Mesendoderm (in vitro differentiated cells): ENCODE results near the gene KLHL17.

Experiments
- DNase-seq: peaks from one replicate; pipeline ENCODE4 v3.0.0; 2013
- H2AK5ac ChIP-seq: 2 replicates; pipeline ENCODE4 v1.6.1; 2013; ENCODE audit warnings: low read length, inconsistent platforms
- H2BK120ac ChIP-seq: 2 replicates; pipeline ENCODE4 v1.6.1; 2013; ENCODE audit warnings: low read depth, mild to moderate bottlenecking, low read length, moderate library complexity, mixed read lengths
- H2BK15ac ChIP-seq: replicated peaks from 2 replicates; pipeline ENCODE4 v1.6.1; 2013; ENCODE audit warnings: low read depth, mild to moderate bottlenecking, moderate library complexity
- H2BK5ac ChIP-seq: 2 replicates; pipeline ENCODE4 v1.6.1; 2013; ENCODE audit warnings: low read length, inconsistent platforms
- H3K18ac ChIP-seq: 2 replicates; pipeline ENCODE4 v1.6.1; 2013; ENCODE audit warnings: mild to moderate bottlenecking, low read length, mixed read lengths
- H3K23ac ChIP-seq: one replicate; pipeline ENCODE4 v1.6.1; 2013; ENCODE audit warnings: low read length
- H3K27ac ChIP-seq: 2 replicates; pipeline ENCODE4 v1.5.1; 2013; ENCODE audit warnings: low read depth, mild to moderate bottlenecking, inconsistent platforms, low read length, moderate library complexity
- H3K27me3 ChIP-seq: 2 replicates; pipeline ENCODE4 v1.6.1; 2013; ENCODE audit warnings: low read length, control low read depth, mild to moderate bottlenecking, inconsistent platforms; ENCODE audit not compliant: insufficient read depth, poor library complexity
- H3K36me3 ChIP-seq: 2 replicates; pipeline ENCODE4 v1.6.1; 2013; ENCODE audit warnings: low read length, inconsistent platforms; ENCODE audit not compliant: control insufficient read depth, insufficient read depth
- H3K4ac ChIP-seq: one replicate; pipeline ENCODE4 v1.6.1; 2013; ENCODE audit warnings: low read depth, mild to moderate bottlenecking, low read length, moderate library complexity
- H3K4me1 ChIP-seq: 2 replicates; pipeline ENCODE4 v1.6.1; 2013; ENCODE audit warnings: low read depth, low read length, inconsistent platforms; ENCODE audit not compliant: control insufficient read depth
- H3K4me2 ChIP-seq: 2 replicates; pipeline ENCODE4 v1.6.1; 2013; ENCODE audit warnings: low read length
- H3K4me3 ChIP-seq: 2 replicates; pipeline ENCODE4 v1.5.1; 2013; ENCODE audit warnings: mild to moderate bottlenecking, low read length
- H3K56ac ChIP-seq: one replicate; pipeline ENCODE4 v1.6.1; 2013; ENCODE audit warnings: low read length
- H3K79me1 ChIP-seq: 2 replicates; pipeline ENCODE4 v1.6.1; 2013; ENCODE audit warnings: low read length, inconsistent platforms
- H3K79me2 ChIP-seq: 2 replicates; pipeline ENCODE4 v1.6.1; 2013; ENCODE audit warnings: mild to moderate bottlenecking, low read length; ENCODE audit not compliant: control insufficient read depth, insufficient read depth
- H3K9ac ChIP-seq: 2 replicates; pipeline ENCODE4 v1.6.1; 2013; ENCODE audit warnings: low read length, inconsistent platforms
- H4K5ac ChIP-seq: one replicate; pipeline ENCODE4 v1.6.1; 2013; ENCODE audit warnings: low read length
- H4K8ac ChIP-seq: one replicate; pipeline ENCODE4 v1.6.1; 2013; ENCODE audit warnings: low read depth, mild to moderate bottlenecking, control low read depth, low read length, moderate library complexity
- WGBS: extraction: QIAGEN DNeasy Blood & Tissue Kit; methylation state at CpG from one replicate; pipeline ENCODE4 v1.1.7; 2013; ENCODE audit warnings: low lambda C conversion rate, missing lambda C conversion rate; ENCODE audit not compliant: insufficient coverage; ENCODE audit errors: extremely low coverage; 5-methylcytosine and 5-hydroxymethylcytosine counted together

KLHL17 gene

DNA sequence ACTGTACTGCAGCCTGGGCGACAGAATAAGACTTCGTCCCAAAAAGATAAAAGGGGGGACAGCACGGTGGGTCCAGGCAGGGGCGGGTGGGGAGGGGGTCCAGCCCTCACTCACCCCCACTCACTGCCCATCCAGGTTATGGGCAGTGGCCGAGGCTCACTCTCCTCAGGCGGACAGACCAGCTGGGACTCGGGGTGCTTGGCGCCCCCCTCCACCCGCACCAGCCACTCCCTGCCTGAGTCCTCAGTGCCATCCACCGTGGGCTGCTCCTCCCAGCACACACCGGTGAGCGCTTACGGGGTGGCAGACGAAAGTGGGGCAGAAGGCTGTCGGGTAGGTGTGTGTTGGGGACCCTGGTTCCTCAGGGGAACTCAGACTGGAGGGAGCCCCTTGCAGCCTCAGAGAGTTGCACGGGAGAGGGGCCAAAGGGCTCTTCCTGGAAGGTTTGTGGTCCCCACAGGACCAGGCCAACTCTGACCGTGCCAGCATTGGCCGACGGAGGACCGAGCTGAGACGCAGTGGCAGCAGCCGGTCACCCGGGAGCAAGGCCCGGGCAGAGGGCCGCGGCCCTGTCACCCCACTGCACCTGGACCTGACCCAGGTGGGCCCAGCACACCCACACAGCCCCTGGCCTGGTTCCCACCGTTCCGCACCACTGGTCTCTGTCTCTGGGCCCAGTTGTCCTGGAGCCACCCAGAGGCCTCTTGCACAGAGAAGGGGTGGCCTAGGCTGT lies 12.5 kb downstream of the KLHL17 start:
- H3K36me3 ChIP-seq, result no peaks in the 10 kb centered on the region
- no peak overlapping the region for H3K23ac ChIP-seq
- no peak overlapping the region for H2BK15ac ChIP-seq
- H3K4me1 ChIP-seq, result no peaks in the 10 kb centered on the region
- no peak overlapping the region for H3K4me2 ChIP-seq
- H3K4ac ChIP-seq, result no peak overlapping the region
- no peak overlapping the region for H2AK5ac ChIP-seq
- no peak overlapping the region for H2BK5ac ChIP-seq
- WGBS, result no CpG with 5 or more reads among the region's 28 CpGs
- H3K79me1 ChIP-seq, result no peaks in the 10 kb centered on the region
- no peaks in the 10 kb centered on the region for H3K79me2 ChIP-seq
- no peak overlapping the region for H3K56ac ChIP-seq
- H3K4me3 ChIP-seq, result no peak overlapping the region
- no peak overlapping the region for H4K5ac ChIP-seq
- H3K27ac ChIP-seq, result no peak overlapping the region
- DNase-seq, result no peak
- H3K18ac ChIP-seq, result no peak overlapping the region
- no peak overlapping the region for H4K8ac ChIP-seq
- no peaks in the 10 kb centered on the region for H3K27me3 ChIP-seq
- no peak overlapping the region for H3K9ac ChIP-seq
- no peak overlapping the region for H2BK120ac ChIP-seq

DNA sequence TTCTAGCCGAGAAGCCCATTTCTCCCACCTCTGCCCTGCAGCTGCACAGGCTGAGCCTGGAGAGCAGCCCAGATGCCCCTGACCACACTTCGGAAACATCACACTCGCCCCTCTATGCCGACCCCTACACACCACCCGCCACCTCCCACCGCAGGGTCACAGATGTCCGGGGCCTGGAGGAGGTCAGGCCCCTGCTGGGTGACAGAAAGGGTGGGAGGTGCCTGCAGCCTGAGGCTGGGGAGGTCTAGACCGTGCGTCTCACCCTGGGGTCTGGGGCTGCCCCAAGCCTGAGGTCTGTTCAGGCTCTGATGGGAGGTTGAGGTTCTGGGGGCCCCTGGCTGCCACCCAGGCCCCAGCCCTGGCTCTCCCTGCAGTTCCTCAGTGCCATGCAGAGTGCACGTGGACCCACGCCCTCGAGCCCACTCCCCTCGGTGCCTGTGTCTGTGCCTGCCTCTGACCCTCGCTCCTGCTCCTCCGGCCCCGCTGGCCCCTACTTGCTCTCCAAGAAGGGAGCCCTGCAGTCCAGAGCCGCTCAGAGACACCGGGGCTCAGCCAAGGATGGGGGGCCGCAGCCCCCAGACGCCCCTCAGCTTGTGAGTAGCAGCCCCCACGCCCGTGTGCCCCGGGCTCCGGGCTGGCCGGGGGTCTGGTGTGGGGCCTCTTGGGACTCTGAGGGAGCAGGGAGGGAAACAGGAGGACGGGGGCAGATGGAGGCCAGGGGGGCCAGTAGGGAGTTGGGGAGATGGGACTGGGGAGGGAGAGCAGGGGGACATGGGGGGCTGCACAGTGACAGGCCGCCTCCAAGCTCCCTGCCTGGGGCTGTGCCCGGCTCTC lies 13.3 kb downstream of the KLHL17 start:
- Histone ChIP-seq H3K18ac (no peak overlapping the region), H4K5ac (no peak overlapping the region), H3K79me1 (no peaks in the 10 kb centered on the region), H3K4me1 (no peaks in the 10 kb centered on the region), H2BK5ac (no peak overlapping the region), H3K27me3 (no peaks in the 10 kb centered on the region), H3K23ac (no peak overlapping the region), H3K27ac (no peak overlapping the region), H3K79me2 (no peaks in the 10 kb centered on the region), H2BK15ac (no peak overlapping the region), H2AK5ac (no peak overlapping the region), H3K9ac (no peak overlapping the region), H4K8ac (no peak overlapping the region), H3K4ac (no peak overlapping the region), H3K4me2 (no peak overlapping the region), H2BK120ac (no peak overlapping the region), H3K36me3 (no peaks in the 10 kb centered on the region), H3K56ac (no peak overlapping the region), H3K4me3 (no peak overlapping the region)
- no CpG with 5 or more reads among the region's 28 CpGs for WGBS
- no peak for DNase-seq

DNA sequence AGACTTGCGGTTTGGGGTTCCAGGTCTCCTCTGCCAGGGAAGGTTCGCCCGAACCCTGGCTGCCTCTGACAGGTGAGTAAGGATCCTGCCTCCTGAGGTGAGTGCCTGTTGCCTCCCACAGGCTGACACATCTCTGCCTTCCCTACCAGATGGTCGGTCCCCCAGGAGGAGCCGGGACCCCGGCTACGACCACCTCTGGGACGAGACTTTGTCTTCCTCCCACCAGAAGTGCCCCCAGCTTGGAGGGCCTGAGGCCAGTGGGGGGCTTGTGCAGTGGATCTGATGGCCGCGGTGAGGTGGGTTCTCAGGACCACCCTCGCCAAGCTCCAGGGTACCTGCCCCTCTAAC lies 13.9 kb downstream of the KLHL17 start:
- Histone ChIP-seq H3K23ac (no peak overlapping the region), H3K9ac (no peak overlapping the region), H3K79me2 (no peaks in the 10 kb centered on the region), H3K36me3 (no peaks in the 10 kb centered on the region), H3K4me3 (no peak overlapping the region), H3K56ac (no peak overlapping the region), H3K27ac (no peak overlapping the region), H2AK5ac (no peak overlapping the region), H3K4ac (no peak overlapping the region), H2BK15ac (no peak overlapping the region), H4K5ac (no peak overlapping the region), H3K27me3 (no peaks in the 10 kb centered on the region), H2BK5ac (no peak overlapping the region), H3K4me1 (no peaks in the 10 kb centered on the region), H3K4me2 (no peak overlapping the region), H3K18ac (no peak overlapping the region), H3K79me1 (no peaks in the 10 kb centered on the region), H4K8ac (no peak overlapping the region), H2BK120ac (no peak overlapping the region)
- no peak for DNase-seq
- no CpG with 5 or more reads among the region's 11 CpGs for WGBS

DNA sequence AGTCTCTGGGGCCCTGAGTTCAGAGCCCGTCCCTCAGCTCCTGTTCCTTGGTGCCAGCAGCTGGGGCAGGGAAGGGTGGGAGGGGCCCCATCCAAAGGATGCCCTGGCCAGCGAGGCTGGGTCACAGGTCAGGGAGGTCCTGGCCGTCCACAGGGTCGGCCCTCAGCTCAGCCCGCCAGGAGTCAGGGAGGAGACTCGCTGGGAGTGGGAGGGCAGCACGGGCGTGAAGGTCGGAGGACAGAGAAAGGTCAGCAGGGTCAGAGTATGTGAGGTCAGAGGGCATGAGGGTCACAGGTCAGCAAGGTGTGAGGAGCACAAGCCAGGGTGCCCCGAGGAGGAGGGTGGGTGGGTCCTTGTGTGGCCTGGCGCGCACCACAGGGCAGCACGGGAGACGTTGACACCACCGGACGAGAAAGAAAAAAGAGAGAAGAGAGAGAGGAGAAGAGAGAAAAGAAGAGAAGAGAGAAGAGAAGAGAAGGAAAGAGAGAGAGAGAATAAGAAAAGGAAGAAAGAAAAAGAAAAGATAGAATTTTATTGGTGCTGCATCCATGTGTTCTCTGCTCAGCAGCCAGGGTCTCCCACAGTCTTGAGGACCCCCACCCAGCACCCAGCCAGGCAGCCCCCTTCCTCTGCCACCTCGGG lies 14.4 kb downstream of the KLHL17 start:
- H3K4me2 ChIP-seq, result no peak overlapping the region
- WGBS, result no CpG with 5 or more reads among the region's 17 CpGs
- H3K79me2 ChIP-seq, result no peaks in the 10 kb centered on the region
- H3K56ac ChIP-seq, result no peak overlapping the region
- H3K4ac ChIP-seq, result no peak overlapping the region
- H4K5ac ChIP-seq, result no peak overlapping the region
- no peak overlapping the region for H3K4me3 ChIP-seq
- H2BK15ac ChIP-seq, result no peak overlapping the region
- H3K18ac ChIP-seq, result no peak overlapping the region
- H3K36me3 ChIP-seq, result no peaks in the 10 kb centered on the region
- no peak overlapping the region for H2AK5ac ChIP-seq
- H4K8ac ChIP-seq, result no peak overlapping the region
- H3K23ac ChIP-seq, result no peak overlapping the region
- H3K4me1 ChIP-seq, result no peaks in the 10 kb centered on the region
- H3K9ac ChIP-seq, result no peak overlapping the region
- no peak for DNase-seq
- no peaks in the 10 kb centered on the region for H3K27me3 ChIP-seq
- H3K79me1 ChIP-seq, result no peaks in the 10 kb centered on the region
- H3K27ac ChIP-seq, result no peak overlapping the region
- H2BK5ac ChIP-seq, result no peak overlapping the region
- no peak overlapping the region for H2BK120ac ChIP-seq

DNA sequence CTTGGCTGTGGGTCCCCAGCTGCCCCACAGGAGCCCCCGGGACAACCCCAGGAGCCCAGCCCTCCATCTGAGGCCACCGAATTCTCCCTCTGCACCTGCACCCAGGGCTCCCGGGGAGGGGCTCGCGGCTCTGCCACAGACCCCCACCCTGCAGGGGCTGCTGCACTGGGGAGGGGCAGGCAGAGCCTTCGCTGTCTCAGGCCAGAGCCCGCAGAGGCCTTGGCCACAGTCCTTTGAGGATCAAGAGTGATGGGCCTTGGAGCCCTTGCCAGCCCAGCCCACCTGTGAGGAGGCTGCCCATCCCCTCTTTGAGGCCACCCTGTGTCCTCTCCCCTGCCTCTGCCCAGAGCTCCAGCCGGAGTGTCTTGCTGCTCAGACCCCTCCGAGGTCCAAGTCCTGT lies 15.0 kb downstream of the KLHL17 start:
- no peaks in the 10 kb centered on the region for H3K27me3 ChIP-seq
- H3K18ac ChIP-seq, result no peak overlapping the region

More for the DNA sequence above, 15.0 kb downstream of the KLHL17 start:
- no peaks in the 10 kb centered on the region for H3K79me2 ChIP-seq
- no peak overlapping the region for H3K4me3 ChIP-seq
- H3K79me1 ChIP-seq, result no peaks in the 10 kb centered on the region
- no peak overlapping the region for H3K4me2 ChIP-seq
- no peak overlapping the region for H3K4ac ChIP-seq
- no peaks in the 10 kb centered on the region for H3K36me3 ChIP-seq
- no peak overlapping the region for H2BK120ac ChIP-seq
- no peak overlapping the region for H3K9ac ChIP-seq
- no peak overlapping the region for H3K23ac ChIP-seq
- no peak overlapping the region for H2BK15ac ChIP-seq
- no peak for DNase-seq
- H2BK5ac ChIP-seq, result no peak overlapping the region
- no peak overlapping the region for H3K27ac ChIP-seq
- H3K4me1 ChIP-seq, result no peaks in the 10 kb centered on the region
- H3K56ac ChIP-seq, result no peak overlapping the region
- H4K5ac ChIP-seq, result no peak overlapping the region
- no peak overlapping the region for H2AK5ac ChIP-seq
- no CpG with 5 or more reads among the region's 9 CpGs for WGBS
- no peak overlapping the region for H4K8ac ChIP-seq
